IMR-90 (cell line): Measurements from ENCODE around the gene LRP5. TPM values are rescaled to one million over a fixed set of nuclear protein-coding genes. Genes with fewer than 3 reads are reported as not detected.

ENCODE experiments used
- ATAC-seq: fragments of 200-7000 bp; cut with Tn5 transposase; 2 replicates; pipeline ENCODE4 v1.9.1; 2020; ENCODE audit warnings: low read depth, mild to moderate bottlenecking, moderate library complexity
- BruUV-seq: library from RNA; stranded (reverse); fragments of 400-500 nt; replicated peaks from 2 replicates; lab custom pipeline; 2021; lab: Mats Ljungman, UMichigan
- CTCF ChIA-PET: fragments of 300-600 bp; formaldehyde crosslinking; extraction: SDS; loops from one replicate; lab custom pipeline; 2021; ENCODE audit warnings: antibody characterized with exemption; lab: Yijun Ruan, JAX
- POLR2A ChIA-PET: fragments of 300-600 bp; sonication (Branson Sonifier 250); formaldehyde crosslinking; loops from one replicate; lab custom pipeline; 2022; ENCODE audit warnings: antibody characterized with exemption; ENCODE audit not compliant: unreplicated experiment; lab: Charles Lee
- DNase-seq: peaks from one replicate; pipeline ENCODE4 v3.0.0; 2013
- H2AFZ ChIP-seq: replicated peaks from 2 replicates; pipeline ENCODE3; 2013; ENCODE audit warnings: low read length, mild to moderate bottlenecking; ENCODE audit not compliant: poor library complexity
- H2AK5ac ChIP-seq: 2 replicates; pipeline ENCODE4 v1.6.1; 2013; ENCODE audit warnings: low read depth, low read length, inconsistent platforms
- H2AK9ac ChIP-seq: replicated peaks from 2 replicates; pipeline ENCODE3; 2013; ENCODE audit warnings: mild to moderate bottlenecking, low read depth, low read length, moderate library complexity; ENCODE audit not compliant: poor library complexity
- H2BK120ac ChIP-seq: 2 replicates; pipeline ENCODE4 v1.6.1; 2013; ENCODE audit warnings: low read depth, low read length, inconsistent platforms
- H2BK15ac ChIP-seq: 3 replicates; pipeline ENCODE4 v1.6.1; 2013; ENCODE audit warnings: low read depth, low read length, inconsistent platforms
- H2BK20ac ChIP-seq: 2 replicates; pipeline ENCODE4 v1.6.1; 2013; ENCODE audit warnings: low read depth, mild to moderate bottlenecking, inconsistent platforms, low read length, moderate library complexity
- H2BK5ac ChIP-seq: 2 replicates; pipeline ENCODE4 v1.6.1; 2013; ENCODE audit warnings: mild to moderate bottlenecking, low read depth, low read length, inconsistent platforms; ENCODE audit not compliant: poor library complexity, severe bottlenecking
- H3K14ac ChIP-seq: replicated peaks from 2 replicates; pipeline ENCODE4 v1.6.1; 2013; ENCODE audit warnings: low read depth, low read length, inconsistent platforms
- H3K18ac ChIP-seq: 2 replicates; pipeline ENCODE4 v1.6.1; 2013; ENCODE audit warnings: low read depth, low read length, control low read depth
- H3K23ac ChIP-seq: 2 replicates; pipeline ENCODE4 v1.6.1; 2013; ENCODE audit warnings: low read depth, low read length, inconsistent platforms
- H3K27ac ChIP-seq: 2 replicates; pipeline ENCODE4 v1.5.1; 2013; ENCODE audit warnings: mild to moderate bottlenecking, control low read depth, low read length; ENCODE audit not compliant: insufficient read depth
- H3K27me3 ChIP-seq: 2 replicates; pipeline ENCODE4 v1.6.1; 2013; ENCODE audit warnings: low read length; ENCODE audit not compliant: control insufficient read depth, insufficient read depth
- H3K36me3 ChIP-seq: 2 replicates; pipeline ENCODE4 v1.6.1; 2013; ENCODE audit warnings: low read length, mixed read lengths; ENCODE audit not compliant: control insufficient read depth, insufficient read depth
- H3K4ac ChIP-seq: 2 replicates; pipeline ENCODE4 v1.6.1; 2013; ENCODE audit warnings: low read depth, low read length, inconsistent platforms
- H3K4me1 ChIP-seq: 2 replicates; pipeline ENCODE4 v1.6.1; 2013; ENCODE audit warnings: low read length, mixed read lengths; ENCODE audit not compliant: control insufficient read depth, insufficient read depth
- H3K4me2 ChIP-seq: 2 replicates; pipeline ENCODE4 v1.6.1; 2013; ENCODE audit warnings: low read depth, mild to moderate bottlenecking, control low read depth, low read length, moderate library complexity
- H3K4me3 ChIP-seq: 2 replicates; pipeline ENCODE4 v1.5.1; 2013; ENCODE audit warnings: low read depth, mild to moderate bottlenecking, control low read depth, low read length, moderate library complexity; ENCODE audit not compliant: insufficient read depth
- H3K56ac ChIP-seq: 2 replicates; pipeline ENCODE4 v1.6.1; 2013; ENCODE audit warnings: low read length, inconsistent platforms; ENCODE audit not compliant: insufficient read depth; ENCODE audit errors: extremely low read depth
- H3K79me1 ChIP-seq, 2 experiments: 2 replicates each; pipeline ENCODE4 v1.6.1; 2013; ENCODE audit warnings: low read length in 2 of 2, inconsistent platforms in 1 of 2, low read depth in 1 of 2
- H3K9ac ChIP-seq: 2 replicates; pipeline ENCODE4 v1.6.1; 2013; ENCODE audit warnings: low read depth, low read length, control low read depth
- H3K9me1 ChIP-seq: 2 replicates; pipeline ENCODE4 v1.6.1; 2013; ENCODE audit warnings: low read length, inconsistent platforms; ENCODE audit not compliant: insufficient read depth
- H3K9me3 ChIP-seq: 2 replicates; pipeline ENCODE4 v1.6.1; 2013; ENCODE audit warnings: low read length; ENCODE audit not compliant: control insufficient read depth, insufficient read depth
- H4K20me1 ChIP-seq: 2 replicates; pipeline ENCODE4 v1.6.1; 2013; ENCODE audit warnings: low read length, inconsistent platforms; ENCODE audit not compliant: insufficient read depth
- H4K5ac ChIP-seq: 2 replicates; pipeline ENCODE4 v1.6.1; 2013; ENCODE audit warnings: mild to moderate bottlenecking, low read depth, low read length, control low read depth
- H4K8ac ChIP-seq, 2 experiments: 2 replicates each; pipeline ENCODE4 v1.6.1; 2013; ENCODE audit warnings: low read depth in 2 of 2, low read length in 2 of 2, control low read depth in 1 of 2, inconsistent platforms in 1 of 2
- H4K91ac ChIP-seq: 2 replicates; pipeline ENCODE4 v1.6.1; 2013; ENCODE audit warnings: low read depth, low read length, inconsistent platforms; ENCODE audit not compliant: insufficient read depth
- BHLHE40 ChIP-seq: fragments of 150-350 bp; IDR thresholded peaks from 2 replicates; pipeline ENCODE4 v1.6.1; 2016; ENCODE audit warnings: mild to moderate bottlenecking, low read depth, low read length
- POLR2A ChIP-seq: IDR thresholded peaks from 2 replicates; pipeline ENCODE4 v1.6.1; 2012; ENCODE audit warnings: mild to moderate bottlenecking, low read depth, low read length
- WGBS, 2 experiments: methylation state at CpG; one replicate each; pipeline versions ENCODE4 v1.1.5 to v1.1.7; 2013; ENCODE audit warnings: missing lambda C conversion rate in 2 of 2; ENCODE audit not compliant: insufficient read length in 1 of 2; ENCODE audit errors: extremely low coverage in 2 of 2; 5-methylcytosine and 5-hydroxymethylcytosine counted together
- dilution Hi-C: fragments of 300-500 bp; cut with HindIII; formaldehyde crosslinking; loops from one replicate; pipeline ENCODE4 v1.14.3; 2018; ENCODE audit warnings: low sequenced_read_pairs; ENCODE audit not compliant: unreplicated experiment
- in situ Hi-C: fragments of 300-500 bp; cut with MboI; formaldehyde crosslinking; loops from 3 replicates; pipeline ENCODE4 v1.14.3; 2019; ENCODE audit warnings: low sequenced_read_pairs, inconsistent platforms, mixed read lengths
- intact Hi-C: fragments of 100-400 bp; cut with micrococcal nuclease; formaldehyde crosslinking; loops from 2 replicates; pipeline ENCODE4 v1.10.0; 2022
- polyA plus RNA-seq, 3 experiments: library from polyadenylated mRNA; depleted of rRNA; stranded (reverse); fragments of >200 nt; gene quantifications; 2 replicates each; pipeline ENCODE4 v1.2.3, GENCODE V29; 2012; ENCODE audit warnings: low replicate concordance in 1 of 3
- total RNA-seq: library from RNA; depleted of rRNA; stranded (reverse); fragments of >200 nt; gene quantifications from 2 replicates; pipeline ENCODE4 v1.2.3, GENCODE V29; 2012

The LRP5 gene
- total and polyA plus RNA-seq, 2 of the 4 experiments (the other 2 are of a cell fraction) = 10.4 to 15.0 TPM

GRCh38 chr11:68364581-68364980 lies 52.2 kb downstream of the LRP5 start:
- DNase-seq = no peak
- no peak overlapping the region for H3K18ac ChIP-seq
- H2AFZ ChIP-seq = no peak overlapping the region
- no peak overlapping the region for H3K14ac ChIP-seq
- H4K91ac ChIP-seq = no peak overlapping the region
- no peak overlapping the region for H4K8ac ChIP-seq
- H2BK120ac ChIP-seq = no peak overlapping the region
- no peaks in the 10 kb centered on the region for H3K27me3 ChIP-seq
- no peaks in the 10 kb centered on the region for H3K79me1 ChIP-seq
- no peaks in the 10 kb centered on the region; the same call in 1 of the 2 replicates for H4K20me1 ChIP-seq
- no peak overlapping the region for H3K4me3 ChIP-seq
- no peaks in the 10 kb centered on the region for H3K9me1 ChIP-seq
- H3K56ac ChIP-seq = no peak overlapping the region
- WGBS, 2 experiments = 92% methylated on average over 3 of the region's 6 CpGs; no CpG with 5 or more reads in 1 of the 2 experiments
- no peaks in the 10 kb centered on the region for H3K4me1 ChIP-seq
- no peak overlapping the region for H2BK20ac ChIP-seq
- H3K9ac ChIP-seq = no peak overlapping the region
- dilution Hi-C loops (no loop called here), in situ Hi-C loops (no loop called here), intact Hi-C loops (no loop called here)
- TF ChIP-seq BHLHE40 (no peak), POLR2A (no peak)
- no peak overlapping the region for H2AK5ac ChIP-seq
- H3K4ac ChIP-seq = no peak overlapping the region
- no peak for ATAC-seq
- H3K27ac ChIP-seq = no peak overlapping the region
- H3K36me3 ChIP-seq = peaks cover 33% of the 10 kb centered on the region
- H3K23ac ChIP-seq = no peak overlapping the region
- CTCF ChIA-PET = no interaction called here
- BruUV-seq = no TSS peak
- POLR2A ChIA-PET = no interaction called here
- H2BK15ac ChIP-seq = no peak overlapping the region
- no peak overlapping the region for H2AK9ac ChIP-seq
- H3K9me3 ChIP-seq = no peaks in the 10 kb centered on the region
- H3K4me2 ChIP-seq = no peak overlapping the region
- no peak overlapping the region for H4K5ac ChIP-seq
- no peak overlapping the region for H2BK5ac ChIP-seq
